ENCODE data around the gene SLC25A47. TPM values are rescaled to one million over a fixed set of nuclear protein-coding genes. Genes with fewer than 3 reads are reported as not detected.
"Not testable (repeated sequence)": the region's sequence is repeated elsewhere in the genome, so short reads cannot be mapped to it uniquely, and the experiment has no call there.

Gene SLC25A47
- total and polyA plus RNA-seq, 9 of the 15 experiments (the other 6 are each of a cell fraction or from before 2014, with no cell fraction given), result 0.09 to 0.23 (median 0.22) TPM; not detected in 6

DNA sequence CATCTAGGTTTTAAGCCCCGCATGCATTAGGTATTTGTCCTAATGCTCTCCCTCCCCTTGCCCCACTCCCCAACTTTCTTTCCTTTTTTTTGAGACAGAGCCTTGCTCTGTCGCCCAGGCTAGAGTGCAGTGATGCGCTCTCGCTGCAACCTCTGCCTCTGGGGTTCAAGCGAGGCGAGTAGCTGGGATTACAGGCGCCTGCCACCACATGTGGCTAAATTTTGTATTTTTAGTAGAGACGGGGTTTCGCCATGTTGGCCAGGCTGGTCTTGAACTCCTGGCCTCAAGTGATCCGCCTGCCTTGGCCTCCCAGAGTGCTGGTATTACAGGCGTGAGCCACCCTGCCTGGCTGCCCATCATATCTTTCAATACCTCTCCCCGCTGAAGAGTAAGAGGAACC, 19.7 kb downstream of the SLC25A47 start:
- H3K79me2 ChIP-seq (ENCODE audit: control insufficient read depth, insufficient read depth, low read length); in situ Hi-C loops (cut with MboI); BruUV-seq (replicated peaks); intact Hi-C loops (cut with micrococcal nuclease); H3K4me3 ChIP-seq; CTCF ChIA-PET (ENCODE audit: low intra/inter-chr PET ratio); H3K9me1 ChIP-seq (ENCODE audit: control insufficient read depth, insufficient read depth, low read length); H3K9ac ChIP-seq (ENCODE audit: insufficient read depth in 1 of 2, low read depth in 2 of 2, low read length in 2 of 2); H3K4me2 ChIP-seq (ENCODE audit: insufficient read depth, low read length); H3K9me3 ChIP-seq (replicated peaks; ENCODE audit: control insufficient read depth, insufficient read depth, low read depth, low read length); H3K4me1 ChIP-seq (replicated peaks in 1 of 2; ENCODE audit: control insufficient read depth in 2 of 2, insufficient read depth in 2 of 2, low read length in 2 of 2); H2AFZ ChIP-seq (ENCODE audit: low read depth, low read length); H3K27me3 ChIP-seq (ENCODE audit: control insufficient read depth in 2 of 2, insufficient read depth in 2 of 2, low read length in 2 of 2); H4K20me1 ChIP-seq (replicated peaks; ENCODE audit: control insufficient read depth, insufficient read depth, low read length); DNase-seq (ENCODE audit: extremely low read depth in 1 of 4, low spot score in 3 of 4); FAIRE-seq; H3K27ac ChIP-seq (ENCODE audit: extremely low read depth, low read depth, low read length): not testable (repeated sequence)
- POLR2A ChIA-PET, result interaction anchor here (0.8 kb wide), 1 partner anchor 14 kb away, joined by 6 read pairs; no protein-coding TSS in a partner anchor
- peak; percentile 6 for ATAC-seq
- WGBS (ENCODE audit: insufficient coverage, low coverage, missing lambda C conversion rate), result 91% methylated on average over 9 of the region's 12 CpGs
- peaks cover 66% of the 10 kb centered on the region for H3K36me3 ChIP-seq (ENCODE audit: control insufficient read depth, insufficient read depth, low read length)

DNA sequence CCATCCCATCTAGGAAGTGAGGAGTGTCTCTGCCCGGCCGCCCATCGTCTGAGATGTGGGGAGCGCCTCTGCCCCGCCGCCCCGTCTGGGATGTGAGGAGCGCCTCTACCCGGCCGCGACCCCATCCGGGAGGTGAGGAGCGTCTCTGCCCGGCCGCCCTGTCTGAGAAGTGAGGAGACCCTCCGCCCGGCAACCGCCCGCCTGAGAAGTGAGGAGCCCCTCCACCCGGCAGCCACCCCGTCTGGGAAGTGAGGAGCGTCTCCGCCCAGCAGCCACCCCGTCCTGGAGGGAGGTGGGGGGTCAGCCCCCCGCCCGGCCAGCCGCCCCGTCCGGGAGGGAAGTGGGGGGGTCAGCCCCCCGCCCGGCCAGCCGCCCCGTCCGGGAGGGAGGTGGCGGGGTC, 21.5 kb downstream of the SLC25A47 start:
- no CpG with 5 or more reads among the region's 35 CpGs for WGBS (ENCODE audit: insufficient coverage, low coverage, missing lambda C conversion rate)

More for the DNA sequence above, 21.5 kb downstream of the SLC25A47 start:
- H3K79me2 ChIP-seq (ENCODE audit: control insufficient read depth, insufficient read depth, low read length); H3K27me3 ChIP-seq (ENCODE audit: control insufficient read depth in 2 of 2, insufficient read depth in 2 of 2, low read length in 2 of 2); H3K9ac ChIP-seq (ENCODE audit: insufficient read depth in 1 of 2, low read depth in 2 of 2, low read length in 2 of 2); H4K20me1 ChIP-seq (replicated peaks; ENCODE audit: control insufficient read depth, insufficient read depth, low read length); ATAC-seq; DNase-seq (ENCODE audit: extremely low read depth in 1 of 4, low spot score in 3 of 4); H3K27ac ChIP-seq (ENCODE audit: extremely low read depth, low read depth, low read length); H3K4me2 ChIP-seq (ENCODE audit: insufficient read depth, low read length); H3K9me1 ChIP-seq (ENCODE audit: control insufficient read depth, insufficient read depth, low read length); FAIRE-seq; BruUV-seq (replicated peaks); H3K4me1 ChIP-seq (replicated peaks in 1 of 2; ENCODE audit: control insufficient read depth in 2 of 2, insufficient read depth in 2 of 2, low read length in 2 of 2); POLR2A ChIA-PET; intact Hi-C loops (cut with micrococcal nuclease); H3K9me3 ChIP-seq (replicated peaks; ENCODE audit: control insufficient read depth, insufficient read depth, low read depth, low read length); in situ Hi-C loops (cut with MboI); CTCF ChIA-PET (ENCODE audit: low intra/inter-chr PET ratio); H3K4me3 ChIP-seq; H2AFZ ChIP-seq (ENCODE audit: low read depth, low read length): not testable (repeated sequence)
- peak; percentile 25; the same call in 1 of the 2 replicates for TF ChIP-seq POLR2G (IDR thresholded peaks at IDR 0.05; ENCODE audit: low read depth, low read length)
- peaks cover 76% of the 10 kb centered on the region for H3K36me3 ChIP-seq (ENCODE audit: control insufficient read depth, insufficient read depth, low read length)

All from K562 (cell line).